ENCODE data around the gene SLC37A1. TPM values are rescaled to one million over a fixed set of nuclear protein-coding genes. Genes with fewer than 3 reads are reported as not detected.

The SLC37A1 gene
- total and polyA plus RNA-seq, 9 of the 15 experiments (the other 6 are each of a cell fraction or from before 2014, with no cell fraction given), result 0.06 to 3.4 (median 0.40) TPM

GRCh38 chr21:42523941-42524340 is 10.3 kb downstream of the SLC37A1 start (continued):
- TF ChIP-seq POLR3A (IDR thresholded peaks at IDR 0.05; ENCODE audit: borderline replicate concordance, extremely low read depth, insufficient read depth, insufficient read length) (no peak), CREB1 (IDR thresholded peaks at IDR 0.05) (no peak), CREB1 (CRISPR knock-in tag; IDR thresholded peaks at IDR 0.05) (no peak), DACH1 (IDR thresholded peaks at IDR 0.05; ENCODE audit: partially characterized antibody) (no peak), YBX1 (IDR thresholded peaks at IDR 0.05) (no peak)

- Histone ChIP-seq H3K4me3 (no peak overlapping the region), H3K4me1 (replicated peaks in 1 of 2; ENCODE audit: control insufficient read depth in 2 of 2, insufficient read depth in 2 of 2, low read length in 2 of 2) (peaks cover 0 to 4% of the 10 kb centered on the region in 2 experiments; a peak in 2 of 5 replicates), H3K27ac (ENCODE audit: extremely low read depth, low read depth, low read length) (no peak overlapping the region), H4K20me1 (replicated peaks; ENCODE audit: control insufficient read depth, insufficient read depth, low read length) (peaks cover 6% of the 10 kb centered on the region; the same call in 1 of the 2 replicates), H2AFZ (ENCODE audit: low read depth, low read length) (no peak overlapping the region), H3K9me1 (ENCODE audit: control insufficient read depth, insufficient read depth, low read length) (no peaks in the 10 kb centered on the region), H3K79me2 (ENCODE audit: control insufficient read depth, insufficient read depth, low read length) (no peaks in the 10 kb centered on the region), H3K4me2 (ENCODE audit: insufficient read depth, low read length) (no peak overlapping the region), H3K36me3 (ENCODE audit: control insufficient read depth, insufficient read depth, low read length) (no peaks in the 10 kb centered on the region), H3K9ac (ENCODE audit: insufficient read depth in 1 of 2, low read depth in 2 of 2, low read length in 2 of 2) (no peak overlapping the region), H3K9me3 (replicated peaks; ENCODE audit: control insufficient read depth, insufficient read depth, low read depth, low read length) (no peaks in the 10 kb centered on the region), H3K27me3 (ENCODE audit: control insufficient read depth in 2 of 2, insufficient read depth in 2 of 2, low read length in 2 of 2) (peaks cover 55 to 78% of the 10 kb centered on the region in 2 experiments)
- CTCF ChIA-PET (ENCODE audit: low intra/inter-chr PET ratio), result no interaction called here
- BruUV-seq (replicated peaks), result no TSS peak
- in situ Hi-C loops (cut with MboI) (loop anchor here (5.0 kb wide), 1 partner anchor 57 kb away; no protein-coding TSS in a partner anchor), intact Hi-C loops (cut with micrococcal nuclease) (loop anchor here (10.0 kb wide), 1 partner anchor 50 kb away; no protein-coding TSS in a partner anchor)
- ATAC-seq, result peak; percentile 20; the same call in 2 of the 3 replicates
- no peak for FAIRE-seq
- no peak for DNase-seq (ENCODE audit: extremely low read depth in 1 of 4, low spot score in 3 of 4)
- WGBS (ENCODE audit: insufficient coverage, low coverage, missing lambda C conversion rate), result 5% methylated on average over 17 of the region's 17 CpGs
- POLR2A ChIA-PET, result no interaction called here
- TF ChIP-seq RFX1 (IDR thresholded peaks at IDR 0.05) (peak; percentile 87), ATF1 (CRISPR knock-in tag; IDR thresholded peaks at IDR 0.05) (no peak), ATF1 (tag; IDR thresholded peaks at IDR 0.05) (peak; percentile 55), RAD51 (IDR thresholded peaks at IDR 0.05; ENCODE audit: borderline replicate concordance, low read depth) (peak; percentile 52), ATF7 (IDR thresholded peaks at IDR 0.05) (peak; percentile 36; the same call in 1 of the 2 replicates), CEBPB (tag; IDR thresholded peaks at IDR 0.05) (peak; percentile 63), CEBPG (CRISPR knock-in tag; IDR thresholded peaks at IDR 0.05) (no peak), CEBPG (tag; conservative IDR thresholded peaks at IDR 0.05 in 1 of 2, IDR thresholded peaks at IDR 0.05 in 1 of 2) (peak; percentile 25 to 52; a peak in 2 of 4 replicates), PTTG1 (tag; IDR thresholded peaks at IDR 0.05; ENCODE audit: low read depth) (no peak), CREB3L1 (IDR thresholded peaks at IDR 0.05; ENCODE audit: borderline replicate concordance, low read depth) (no peak), USF2 (CRISPR knock-in tag; IDR thresholded peaks at IDR 0.05) (peak; percentile 68), TOE1 (IDR thresholded peaks at IDR 0.05; ENCODE audit: borderline replicate concordance) (0 out of 2 replicates have a peak, but pooled peaks have one; percentile 26), TOE1 (CRISPR knock-in tag; IDR thresholded peaks at IDR 0.05; ENCODE audit: borderline replicate concordance, low read depth) (no peak), TFE3 (CRISPR knock-in tag; IDR thresholded peaks at IDR 0.05) (peak; percentile 79)
These were observed 10.8 kb downstream of the SLC37A1 start for GRCh38 chr21:42524341-42525028.

Measured in K562 (cell line).